K562 (cell line): ENCODE results near the gene DYSF. TPM values are rescaled to one million over a fixed set of nuclear protein-coding genes. Genes with fewer than 3 reads are reported as not detected.

Source experiments
- ATAC-seq: fragments of 200-7000 bp; cut with Tn5 transposase; 3 replicates; pipeline ENCODE4 v1.9.1; 2020; ENCODE audit warnings: moderate library complexity
- BruUV-seq: library from RNA; stranded (reverse); fragments of 400-500 nt; replicated peaks from 2 replicates; lab custom pipeline; 2021; lab: Mats Ljungman, UMichigan
- CTCF ChIA-PET: fragments of 300-600 bp; formaldehyde crosslinking; extraction: SDS; loops from one replicate; lab custom pipeline; 2021; ENCODE audit warnings: low intra/inter-chr PET ratio; lab: Yijun Ruan, JAX
- POLR2A ChIA-PET: fragments of 300-600, 350-650 bp; sonication (Branson Sonifier 250); formaldehyde crosslinking; extraction: SDS; loops from one replicate; lab custom pipeline; 2021; ENCODE audit warnings: antibody characterized with exemption, inconsistent platforms; lab: Yijun Ruan, JAX
- DNase-seq, 4 experiments: peaks; one replicate each; pipeline versions ENCODE4 v3.0.0 to v3.0.0-alpha.2; 2011 to 2018; ENCODE audit warnings: low spot score in 3 of 4, mixed read lengths in 3 of 4; ENCODE audit errors: extremely low read depth in 1 of 4
- FAIRE-seq: peaks from 2 replicates; lab custom pipeline; 2011; peaks lifted over from hg19 to GRCh38; lab: Jason Lieb, UNC
- H2AFZ ChIP-seq: 2 replicates; pipeline ENCODE4 v1.6.0; 2011; ENCODE audit warnings: low read depth, low read length, control low read depth, inconsistent platforms
- H3K27ac ChIP-seq: fragments of 200-600 bp; 3 replicates; pipeline ENCODE4 v1.8.0; 2011; ENCODE audit warnings: low read depth, mild to moderate bottlenecking, control low read depth, inconsistent platforms, low read length, moderate library complexity, mixed read lengths; ENCODE audit errors: extremely low read depth
- H3K27me3 ChIP-seq, 2 experiments: fragments of 300-600 bp in 1 of 2; 2 replicates in 1 of 2; 3 replicates in 1 of 2; pipeline versions ENCODE4 v1.6.0 to v1.8.0; 2011; ENCODE audit warnings: inconsistent platforms in 2 of 2, low read length in 2 of 2, mild to moderate bottlenecking in 1 of 2, mixed read lengths in 1 of 2, moderate library complexity in 1 of 2; ENCODE audit not compliant: control insufficient read depth in 2 of 2, insufficient read depth in 2 of 2
- H3K36me3 ChIP-seq: fragments of 300-600 bp; 3 replicates; pipeline ENCODE4 v1.8.0; 2011; ENCODE audit warnings: mild to moderate bottlenecking, low read length, inconsistent platforms; ENCODE audit not compliant: control insufficient read depth, insufficient read depth
- H3K4me1 ChIP-seq, 2 experiments: fragments of 200-600 bp in 1 of 2; replicated peaks in 1 of 2; 2 replicates in 1 of 2; 3 replicates in 1 of 2; pipeline versions ENCODE4 v1.5.1 to v1.8.0; 2011; ENCODE audit warnings: inconsistent platforms in 2 of 2, low read length in 2 of 2, mild to moderate bottlenecking in 1 of 2, mixed read lengths in 1 of 2, moderate library complexity in 1 of 2; ENCODE audit not compliant: control insufficient read depth in 2 of 2, insufficient read depth in 2 of 2
- H3K4me2 ChIP-seq: 2 replicates; pipeline ENCODE4 v1.6.1; 2011; ENCODE audit warnings: low read length, control low read depth, inconsistent platforms, mixed read lengths; ENCODE audit not compliant: insufficient read depth
- H3K4me3 ChIP-seq: fragments of 200-600 bp; sonication (generic), shearing (Covaris generic); 2 replicates; pipeline ENCODE4 v1.5.1; 2016; ENCODE audit warnings: control low read depth, inconsistent platforms
- H3K79me2 ChIP-seq: fragments of 200-600 bp; 3 replicates; pipeline ENCODE4 v1.8.0; 2011; ENCODE audit warnings: low read length, inconsistent platforms; ENCODE audit not compliant: control insufficient read depth, insufficient read depth
- H3K9ac ChIP-seq, 2 experiments: 2 replicates each; pipeline versions ENCODE4 v1.6.0 to v1.6.1; 2011; ENCODE audit warnings: low read depth in 2 of 2, low read length in 2 of 2, control low read depth in 1 of 2, inconsistent platforms in 1 of 2, mild to moderate bottlenecking in 1 of 2, mixed read lengths in 1 of 2; ENCODE audit not compliant: insufficient read depth in 1 of 2
- H3K9me1 ChIP-seq: one replicate; pipeline ENCODE4 v1.6.0; 2011; ENCODE audit warnings: inconsistent platforms, mild to moderate bottlenecking, low read length, moderate library complexity; ENCODE audit not compliant: control insufficient read depth, insufficient read depth
- H3K9me3 ChIP-seq: replicated peaks from 2 replicates; pipeline ENCODE4 v1.5.1; 2011; ENCODE audit warnings: low read depth, low read length, inconsistent platforms; ENCODE audit not compliant: control insufficient read depth, insufficient read depth
- H4K20me1 ChIP-seq: replicated peaks from 2 replicates; pipeline ENCODE4 v1.6.1; 2011; ENCODE audit warnings: low read length, inconsistent platforms, mixed read lengths; ENCODE audit not compliant: control insufficient read depth, insufficient read depth
- CEBPB ChIP-seq: fragments of 450-650 bp; IDR thresholded peaks from 2 replicates; pipeline ENCODE4 v1.6.1; 2016; ENCODE audit warnings: missing genetic modification characterization, missing compliant biosample characterization
- KLF10 ChIP-seq: fragments of 250-450 bp; sonication (Bioruptor Pico); IDR thresholded peaks from 2 replicates; pipeline ENCODE4 v1.6.1; 2021; ENCODE audit warnings: matching md5 sums
- MAFF ChIP-seq: IDR thresholded peaks from 2 replicates; pipeline ENCODE4 v1.6.1; 2012; ENCODE audit warnings: low read length, improper control_type of control experiment
- MAZ ChIP-seq, 2 experiments: fragments of 450-650 bp in 1 of 2; sonication (generic) in 1 of 2; formaldehyde crosslinking; IDR thresholded peaks in 1 of 2; conservative IDR thresholded peaks in 1 of 2; 2 replicates each; pipeline versions ENCODE4 v1.4.0 to v1.5.0; 2020; ENCODE audit warnings: mild to moderate bottlenecking in 1 of 2, missing genetic modification reagents in 1 of 2
- NR2C2 ChIP-seq, 2 experiments: fragments of 200-800 bp in 1 of 2; sonication (Bioruptor generic) in 1 of 2; sonication (generic) in 1 of 2; formaldehyde crosslinking in 1 of 2; IDR thresholded peaks; 2 replicates each; pipeline versions ENCODE4 v1.6.1 to v1.8.0; 2016 to 2022; ENCODE audit warnings: mild to moderate bottlenecking in 1 of 2, missing compliant biosample characterization in 1 of 2, missing genetic modification characterization in 1 of 2, missing genetic modification reagents in 1 of 2
- TFAM ChIP-seq: fragments of 250-450 bp; sonication (Bioruptor Pico); conservative IDR thresholded peaks from 2 replicates; pipeline ENCODE4 v1.5.0; 2021; ENCODE audit warnings: mild to moderate bottlenecking, moderate library complexity
- WGBS: fragments of 100-300 bp; shearing (Covaris generic); methylation state at CpG from one replicate; pipeline ENCODE4 v1.1.6; 2016; ENCODE audit warnings: low coverage, mixed read lengths; ENCODE audit not compliant: insufficient coverage; ENCODE audit errors: missing lambda C conversion rate; 5-methylcytosine and 5-hydroxymethylcytosine counted together
- in situ Hi-C: fragments of 300-500 bp; cut with MboI; formaldehyde crosslinking; loops from 4 replicates; pipeline ENCODE4 v1.15.0; 2018; ENCODE audit warnings: inconsistent platforms, mixed read lengths
- intact Hi-C: fragments of 100-400 bp; cut with micrococcal nuclease; formaldehyde crosslinking; loops from 2 replicates; pipeline ENCODE4 v1.14.2; 2022
- polyA plus RNA-seq, 8 experiments: library from polyadenylated mRNA; depleted of rRNA in 4 of 8; stranded (reverse) in 5 of 8; unstranded in 3 of 8; fragments of >200 nt; fragmentation: Nextera tagmentation in 2 of 8; fragmentation: Illumina TruSeq in 1 of 8; extraction: Ambion mirVana in 2 of 8; extraction: Trizol in 1 of 8; gene quantifications; 2 replicates each; pipeline versions ENCODE4 v1.2.1 to v1.2.3, GENCODE V29; 2011 to 2014; ENCODE audit warnings: inconsistent platforms in 1 of 8, missing spikeins in 1 of 8
- total RNA-seq, 7 experiments: library from RNA; depleted of rRNA in 6 of 7; stranded (reverse); fragments of >200 nt in 6 of 7; fragmentation: Illumina TruSeq in 2 of 7; extraction: Trizol in 2 of 7; gene quantifications; 2 replicates each; pipeline versions ENCODE4 v1.2.1 to v1.2.3, GENCODE V29; 2011 to 2021; ENCODE audit warnings: low replicate concordance in 1 of 7
- TF ChIP-seq, protein P1 (sequence below): fragments of 450-650 bp; conservative IDR thresholded peaks from 2 replicates; pipeline ENCODE4 v1.6.1; 2016; ENCODE audit warnings: missing genetic modification characterization, low read depth, mild to moderate bottlenecking, missing compliant biosample characterization, moderate library complexity
- TF ChIP-seq, protein P2 (sequence below): fragments of 450-650 bp; conservative IDR thresholded peaks from 2 replicates; pipeline ENCODE4 v1.6.1; 2016; ENCODE audit warnings: missing genetic modification characterization, low read depth, mild to moderate bottlenecking, control low read depth, missing compliant biosample characterization

Gene DYSF
- total and polyA plus RNA-seq, 9 of the 15 experiments (the other 6 are each of a cell fraction or from before 2014, with no cell fraction given), result 0.01 to 0.80 (median 0.29) TPM

DNA sequence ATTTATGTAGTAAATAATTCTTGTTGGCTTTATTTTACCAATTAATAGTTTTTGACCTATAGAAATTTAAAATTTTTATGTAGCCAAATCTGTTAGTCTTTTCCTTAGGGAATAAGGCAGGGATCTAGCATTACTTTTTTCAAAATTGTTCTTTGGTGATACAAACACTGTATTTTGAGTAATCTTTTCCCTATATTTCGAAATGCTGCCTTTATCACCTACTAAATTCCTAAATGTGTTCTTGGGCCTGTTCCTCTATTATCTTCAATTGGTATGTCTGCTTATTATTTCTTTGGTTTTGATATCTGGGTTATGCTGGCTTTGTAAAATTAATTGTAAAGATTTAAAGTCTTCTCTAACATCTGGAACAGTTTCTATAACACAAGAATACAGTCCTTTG lies 87.5 kb downstream of the DYSF start:
- no peaks in the 10 kb centered on the region for H3K9me3 ChIP-seq
- WGBS, result 5% methylated on average over 1 of the region's 1 CpG
- no peak overlapping the region for H3K27ac ChIP-seq
- no peaks in the 10 kb centered on the region for H3K9me1 ChIP-seq
- no TSS peak for BruUV-seq
- no peak overlapping the region for H3K9ac ChIP-seq
- H2AFZ ChIP-seq, result no peak overlapping the region
- H3K79me2 ChIP-seq, result no peaks in the 10 kb centered on the region
- ATAC-seq, result no peak
- CTCF ChIA-PET, result no interaction called here
- H3K36me3 ChIP-seq, result no peaks in the 10 kb centered on the region
- peaks cover 11 to 23% of the 10 kb centered on the region in 2 experiments; a peak in 4 of 5 replicates for H3K27me3 ChIP-seq
- no peak for FAIRE-seq
- no peak overlapping the region for H3K4me3 ChIP-seq
- DNase-seq, result no peak
- POLR2A ChIA-PET, result no interaction called here
- H3K4me1 ChIP-seq, result no peaks in the 10 kb centered on the region
- in situ Hi-C loops, result loop anchor here (25.0 kb wide), 1 partner anchor 1046 kb away; no protein-coding TSS in a partner anchor
- intact Hi-C loops, result loop anchor here (10.0 kb wide), 2 partner anchors 1034 to 1204 kb away; no protein-coding TSS in a partner anchor
- TF ChIP-seq, protein P1, sequence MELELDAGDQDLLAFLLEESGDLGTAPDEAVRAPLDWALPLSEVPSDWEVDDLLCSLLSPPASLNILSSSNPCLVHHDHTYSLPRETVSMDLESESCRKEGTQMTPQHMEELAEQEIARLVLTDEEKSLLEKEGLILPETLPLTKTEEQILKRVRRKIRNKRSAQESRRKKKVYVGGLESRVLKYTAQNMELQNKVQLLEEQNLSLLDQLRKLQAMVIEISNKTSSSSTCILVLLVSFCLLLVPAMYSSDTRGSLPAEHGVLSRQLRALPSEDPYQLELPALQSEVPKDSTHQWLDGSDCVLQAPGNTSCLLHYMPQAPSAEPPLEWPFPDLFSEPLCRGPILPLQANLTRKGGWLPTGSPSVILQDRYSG (tag), result no peak
- TF ChIP-seq CEBPB (tag), result no peak
- TF ChIP-seq MAFF, result no peak
- TF ChIP-seq, protein P2, sequence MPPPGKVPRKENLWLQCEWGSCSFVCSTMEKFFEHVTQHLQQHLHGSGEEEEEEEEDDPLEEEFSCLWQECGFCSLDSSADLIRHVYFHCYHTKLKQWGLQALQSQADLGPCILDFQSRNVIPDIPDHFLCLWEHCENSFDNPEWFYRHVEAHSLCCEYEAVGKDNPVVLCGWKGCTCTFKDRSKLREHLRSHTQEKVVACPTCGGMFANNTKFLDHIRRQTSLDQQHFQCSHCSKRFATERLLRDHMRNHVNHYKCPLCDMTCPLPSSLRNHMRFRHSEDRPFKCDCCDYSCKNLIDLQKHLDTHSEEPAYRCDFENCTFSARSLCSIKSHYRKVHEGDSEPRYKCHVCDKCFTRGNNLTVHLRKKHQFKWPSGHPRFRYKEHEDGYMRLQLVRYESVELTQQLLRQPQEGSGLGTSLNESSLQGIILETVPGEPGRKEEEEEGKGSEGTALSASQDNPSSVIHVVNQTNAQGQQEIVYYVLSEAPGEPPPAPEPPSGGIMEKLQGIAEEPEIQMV (tag), result no peak
- no peak for TF ChIP-seq KLF10
- no peak for TF ChIP-seq NR2C2 (CRISPR knock-in tag; IDR thresholded peaks at IDR 0.05)
- no peak for TF ChIP-seq NR2C2 (tag; IDR thresholded peaks at IDR 0.05)
- no peak for TF ChIP-seq MAZ (CRISPR knock-in tag; conservative IDR thresholded peaks at IDR 0.05 in 1 of 2, IDR thresholded peaks at IDR 0.05 in 1 of 2)
- no peak for TF ChIP-seq TFAM (CRISPR knock-in tag)
- no peak overlapping the region for H3K4me2 ChIP-seq
- H4K20me1 ChIP-seq, result no peaks in the 10 kb centered on the region
